Testis (tissue), 2 donors: ENCODE results near the gene TMEM132A.

Experiments
- CTCF ChIP-seq, 3 experiments: fragments of 450-650 bp in 2 of 3; fragments of 200-600 bp in 1 of 3; sonication (generic) in 1 of 3; IDR thresholded peaks; one replicate each; pipeline ENCODE4 v1.5.1; 2016 to 2019; ENCODE audit warnings: antibody characterized with exemption in 3 of 3, mild to moderate bottlenecking in 2 of 3, moderate library complexity in 1 of 3
- POLR2A ChIP-seq: fragments of 450-650 bp; IDR thresholded peaks from one replicate; pipeline ENCODE4 v1.6.1; 2017; ENCODE audit warnings: antibody characterized with exemption, mild to moderate bottlenecking, moderate library complexity

GRCh38 chr11:60984149-60984548, 59.9 kb downstream of the TMEM132A start:
- no peak for TF ChIP-seq POLR2A
- no peak for TF ChIP-seq CTCF (IDR thresholded peaks at IDR 0.05)
